Lower leg skin (tissue), 4 donors: ENCODE data around the gene KRT13. TPM values are rescaled to one million over a fixed set of nuclear protein-coding genes. Genes with fewer than 3 reads are reported as not detected.

Experiments used
- DNase-seq, 2 donors: peaks; one replicate each; pipeline ENCODE4 v3.0.0-alpha.2; 2019; ENCODE audit warnings: low spot score in 2 of 2
- H3K4me3 ChIP-seq: fragments of 200-600 bp; sonication (generic); 2 replicates; pipeline ENCODE4 v1.5.1; 2017; ENCODE audit warnings: mild to moderate bottlenecking, low read depth; ENCODE audit not compliant: poor library complexity, severe bottlenecking
- CTCF ChIP-seq, 3 donors: fragments of 450-650 bp; IDR thresholded peaks; one replicate each; pipeline ENCODE4 v1.5.1; 2016; ENCODE audit warnings: antibody characterized with exemption in 3 of 3, mild to moderate bottlenecking in 3 of 3, moderate library complexity in 2 of 3
- POLR2A ChIP-seq, 2 donors: fragments of 450-650 bp; IDR thresholded peaks; one replicate each; pipeline ENCODE4 v1.6.1; 2016 to 2017; ENCODE audit warnings: antibody characterized with exemption in 2 of 2, mild to moderate bottlenecking in 1 of 2, moderate library complexity in 1 of 2
- WGBS, 2 donors: methylation state at CpG; one replicate each; pipeline ENCODE4 v1.1.5; 2018; 5-methylcytosine and 5-hydroxymethylcytosine counted together
- intact Hi-C: fragments of 100-400 bp; cut with DNase I; formaldehyde crosslinking; loops from one replicate; pipeline ENCODE4 v1.15.0; 2023; ENCODE audit warnings: low total_unique reads
- total RNA-seq, 4 donors: library from RNA; depleted of rRNA; stranded (reverse); fragments of >200 nt; gene quantifications; one replicate each; pipeline ENCODE4 v1.1.0, GENCODE V29; 2016

KRT13 gene
- total RNA-seq, 4 donors from 2014 or later, result 0.19 to 0.46 TPM; not detected in 2

- no peak for TF ChIP-seq CTCF (IDR thresholded peaks at IDR 0.05)
- no peak for TF ChIP-seq POLR2A (IDR thresholded peaks at IDR 0.05)
- H3K4me3 ChIP-seq, result no peak overlapping the region
- no peak for DNase-seq
- intact Hi-C loops, result no loop called here
- WGBS, 2 donors, result 83 to 96% methylated on average over 4 to 8 of the region's 8 CpGs
Measured at GRCh38 chr17:41478237-41478636, 27.2 kb downstream of the KRT13 start.

GRCh38 chr17:41476866-41477815 lies 28.3 kb downstream of the KRT13 start:
- TF ChIP-seq POLR2A (IDR thresholded peaks at IDR 0.05) (no peak), CTCF (IDR thresholded peaks at IDR 0.05) (no peak)
- intact Hi-C loops, result no loop called here
- 87 to 90% methylated on average over 22 of the region's 22 CpGs for WGBS, 2 donors
- DNase-seq, result no peak
- no peak overlapping the region for H3K4me3 ChIP-seq

GRCh38 chr17:41475421-41475820 lies 30.0 kb downstream of the KRT13 start:
- no peak overlapping the region for H3K4me3 ChIP-seq
- 91 to 92% methylated on average over 4 of the region's 4 CpGs for WGBS, 2 donors
- no peak for TF ChIP-seq POLR2A (IDR thresholded peaks at IDR 0.05)
- no peak for TF ChIP-seq CTCF (IDR thresholded peaks at IDR 0.05)
- DNase-seq, result no peak
- intact Hi-C loops, result no loop called here

- TF ChIP-seq POLR2A (IDR thresholded peaks at IDR 0.05) (no peak), CTCF (IDR thresholded peaks at IDR 0.05) (no peak)
Measured at GRCh38 chr17:41474863-41475262, 30.5 kb downstream of the KRT13 start.

GRCh38 chr17:41468346-41468745 lies 37.1 kb downstream of the KRT13 start:
- H3K4me3 ChIP-seq, result no peak overlapping the region
- no peak for TF ChIP-seq CTCF (IDR thresholded peaks at IDR 0.05)
- no peak for TF ChIP-seq POLR2A (IDR thresholded peaks at IDR 0.05)
- no peak for DNase-seq
- intact Hi-C loops, result no loop called here

More at GRCh38 chr17:41474863-41475262, 30.5 kb downstream of the KRT13 start:
- 66 to 72% methylated on average over 8 of the region's 8 CpGs for WGBS, 2 donors
- no peak for DNase-seq
- H3K4me3 ChIP-seq, result no peak overlapping the region
- intact Hi-C loops, result no loop called here
